Lung (tissue), 12 donors: ENCODE results near the gene SRSF5. TPM values are rescaled to one million over a fixed set of nuclear protein-coding genes. Genes with fewer than 3 reads are reported as not detected.

Source experiments
- ATAC-seq: fragments of 200-7000 bp; cut with Tn5 transposase; one replicate; pipeline ENCODE4 v1.9.1; 2020; ENCODE audit warnings: moderate number of reproducible peaks; ENCODE audit not compliant: insufficient read depth, low FRiP score
- DNase-seq, 3 donors: peaks; one replicate each; pipeline ENCODE4 v3.0.0-alpha.2; 2013 to 2017
- H3K27ac ChIP-seq, 2 donors: one replicate each; pipeline ENCODE4 v1.5.1; 2013; ENCODE audit warnings: mild to moderate bottlenecking in 2 of 2, moderate library complexity in 2 of 2, control low read depth in 1 of 2, inconsistent platforms in 1 of 2, low read depth in 1 of 2, low read length in 1 of 2
- H3K27me3 ChIP-seq, 3 donors: one replicate each; pipeline ENCODE4 v1.5.1; 2013; ENCODE audit warnings: low read length in 2 of 3; ENCODE audit not compliant: control insufficient read depth in 3 of 3, insufficient read depth in 3 of 3
- H3K36me3 ChIP-seq, 4 donors: one replicate each; pipeline ENCODE4 v1.5.1; 2013; ENCODE audit warnings: low read length in 4 of 4, mild to moderate bottlenecking in 1 of 4, moderate library complexity in 1 of 4; ENCODE audit not compliant: control insufficient read depth in 4 of 4, insufficient read depth in 4 of 4
- H3K4me1 ChIP-seq, 5 donors: one replicate each; pipeline ENCODE4 v1.5.1; 2013; ENCODE audit warnings: low read length in 5 of 5, mild to moderate bottlenecking in 2 of 5, moderate library complexity in 1 of 5; ENCODE audit not compliant: control insufficient read depth in 5 of 5, insufficient read depth in 5 of 5
- H3K4me3 ChIP-seq: one replicate; pipeline ENCODE4 v1.5.1; 2013; ENCODE audit warnings: mild to moderate bottlenecking, control low read depth, moderate library complexity
- H3K9ac ChIP-seq, 2 donors: one replicate each; pipeline ENCODE4 v1.5.1; 2013; ENCODE audit warnings: low read length in 2 of 2, control low read depth in 1 of 2; ENCODE audit not compliant: insufficient read depth in 1 of 2
- H3K9me3 ChIP-seq, 4 donors: one replicate each; pipeline ENCODE4 v1.5.1; 2013; ENCODE audit warnings: low read length in 3 of 4, mild to moderate bottlenecking in 1 of 4, moderate library complexity in 1 of 4; ENCODE audit not compliant: control insufficient read depth in 4 of 4, insufficient read depth in 3 of 4
- CTCF ChIP-seq: IDR thresholded peaks from 2 replicates; pipeline ENCODE4 v1.5.1; 2012; ENCODE audit warnings: mild to moderate bottlenecking; ENCODE audit errors: control extremely low read depth, extremely low read depth
- WGBS, 2 donors: extraction: QIAGEN DNeasy Blood & Tissue Kit; methylation state at CpG; one replicate each; pipeline ENCODE4 v1.1.7; 2013; 5-methylcytosine and 5-hydroxymethylcytosine counted together
- polyA plus RNA-seq, 2 donors: library from polyadenylated mRNA; stranded (reverse); fragments of 200-250 nt; gene quantifications; one replicate each; pipeline ENCODE4 v1.2.1, GENCODE V29; 2013
- total RNA-seq, 2 donors: library from RNA; depleted of rRNA in 1 of 2; stranded (reverse); fragments of >200 nt in 1 of 2; gene quantifications; one replicate each; pipeline ENCODE4 v1.2.1, GENCODE V29; 2014 to 2021
- donor health status: control.
- donor health status: control.
- donor health status: Bipolar disorder and iron deficiency.
- donor health status: healthy.
- donor health status: DM: yes; HTN: yes; CAD: no.

Gene SRSF5
- total and polyA plus RNA-seq, 4 donors, result 224 to 419 (median 286) TPM

DNA sequence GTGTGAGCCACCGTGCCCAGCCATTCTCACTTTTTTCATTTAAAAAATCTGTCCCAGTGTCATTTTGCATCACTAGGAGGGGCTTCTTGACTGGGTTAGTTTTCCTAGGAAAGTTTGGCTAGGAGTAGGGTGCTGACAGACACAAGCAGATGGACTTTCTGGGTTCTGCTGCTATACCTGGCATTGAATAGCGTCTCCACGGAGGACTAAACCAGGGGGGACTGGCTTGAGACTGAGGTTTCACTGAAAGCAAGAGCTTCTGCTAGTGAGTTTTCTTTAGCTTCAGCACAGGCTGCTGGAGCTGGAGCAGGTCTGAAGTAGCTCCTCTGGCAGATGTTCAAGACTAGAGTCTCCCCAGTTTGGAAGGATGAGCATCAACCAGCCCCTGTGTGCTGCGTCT is 28.7 kb downstream of the SRSF5 start:
- H3K27me3 ChIP-seq, result no peaks in the 10 kb centered on the region
- H3K9ac ChIP-seq, result no peak overlapping the region
- no peak for TF ChIP-seq CTCF

DNA sequence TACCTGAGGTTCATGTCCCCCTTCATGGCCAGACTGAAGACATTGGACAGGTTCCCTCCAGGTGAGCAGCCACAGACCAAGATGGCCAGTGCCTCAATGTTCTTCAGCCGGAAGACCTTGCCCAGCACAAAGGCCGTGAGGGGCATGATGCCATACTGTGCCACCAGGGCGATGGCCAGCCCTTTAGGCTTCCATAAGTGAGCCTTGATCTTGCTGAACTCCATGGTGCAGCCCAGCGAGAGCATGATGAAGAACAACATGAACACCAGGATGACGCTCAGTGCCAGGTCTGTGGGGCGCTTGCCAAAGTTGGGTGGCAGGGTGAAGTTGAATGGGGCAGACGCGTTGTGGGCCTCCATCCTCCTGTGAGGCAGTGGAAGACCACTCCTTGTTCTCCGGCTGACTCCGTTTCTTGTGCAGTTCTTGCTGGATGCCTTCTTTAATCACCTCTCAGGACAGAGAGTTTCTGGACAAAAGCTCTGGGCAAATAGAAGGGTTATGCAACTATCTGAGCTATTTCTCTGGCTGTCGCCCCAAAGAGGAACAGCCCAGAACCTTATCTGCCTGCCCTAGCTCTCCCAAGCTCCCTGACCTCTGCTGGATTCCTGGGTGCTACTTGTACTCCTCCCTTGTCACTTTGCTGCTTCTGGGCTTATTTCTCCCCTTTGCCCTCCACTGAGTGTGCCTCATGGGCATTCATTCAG is 30.0 kb downstream of the SRSF5 start, which contains the start of gene SLC10A1:
SLC10A1 (minus strand) TSS at position 445 of the 704 bp plus-strand sequence; CDS start at position 359, 86 bp downstream.
- Histone ChIP-seq H3K4me3 (no peak within 1 kb of the TSS), H3K27me3 (no peaks in the 10 kb centered on the region), H3K9me3 (no peaks in the 10 kb centered on the region), H3K9ac (no peak within 1 kb of the TSS), H3K27ac (no peak within 1 kb of the TSS), H3K36me3 (no peaks in the 10 kb centered on the region), H3K4me1 (peaks cover 0 to 3% (median 0%) of the 10 kb centered on the region in 5 donors)
- DNase-seq (no peak), ATAC-seq (no peak)
- no peak for TF ChIP-seq CTCF
- 81 to 86% methylated on average over 11 of the region's 11 CpGs for WGBS, 2 donors

More for the DNA sequence above, 28.7 kb downstream of the SRSF5 start:
- Histone ChIP-seq H3K9me3 (no peaks in the 10 kb centered on the region), H3K4me3 (no peak overlapping the region), H3K27ac (no peak overlapping the region), H3K4me1 (peaks cover 0 to 3% (median 0%) of the 10 kb centered on the region in 5 donors), H3K36me3 (no peaks in the 10 kb centered on the region)
- ATAC-seq (no peak), DNase-seq (no peak)
- WGBS, 2 donors, result 83 to 96% methylated on average over 4 of the region's 4 CpGs

DNA sequence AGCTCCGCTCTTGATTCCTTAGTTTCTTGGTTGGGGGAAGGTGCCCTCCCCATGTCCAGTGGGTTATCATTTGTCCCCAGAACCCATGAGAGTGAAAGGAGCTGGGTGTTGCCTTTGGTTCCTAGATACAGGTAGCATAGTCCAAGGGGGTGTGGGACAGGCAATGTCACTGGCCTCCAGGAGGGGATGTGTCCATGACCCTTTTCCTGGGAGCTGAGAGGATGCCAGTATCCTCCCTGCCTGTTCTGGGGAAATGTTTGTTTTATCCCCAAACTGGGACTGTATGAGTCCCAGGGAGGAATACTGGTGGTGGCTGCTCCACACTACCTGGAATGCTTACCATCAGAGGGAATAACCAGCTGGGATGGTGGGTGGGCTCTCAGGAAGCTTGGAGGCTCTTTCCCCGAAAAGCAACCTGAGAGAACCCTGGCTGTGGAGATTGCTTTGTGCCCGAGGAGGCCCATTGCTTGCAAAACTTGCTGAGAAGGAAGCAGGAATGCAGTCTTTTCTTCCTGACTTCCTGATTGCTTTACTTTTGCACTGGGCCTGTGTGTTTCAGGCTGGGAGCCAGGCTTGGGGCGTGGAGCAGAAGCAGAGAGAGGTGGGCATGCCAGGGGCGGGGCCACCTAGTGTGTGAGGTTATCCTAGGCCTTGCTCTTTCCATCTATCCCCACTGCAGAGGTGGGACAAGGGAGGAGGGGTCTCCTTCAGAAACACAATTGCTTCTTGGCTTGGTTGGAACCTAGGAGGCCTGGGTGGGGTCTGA is 30.8 kb downstream of the SRSF5 start:
- ATAC-seq, result no peak
- WGBS, 2 donors, result 50 to 63% methylated on average over 5 of the region's 5 CpGs

More for the DNA sequence above, 30.8 kb downstream of the SRSF5 start:
- TF ChIP-seq CTCF, result no peak
- H3K9me3 ChIP-seq, result no peaks in the 10 kb centered on the region
- no peak overlapping the region for H3K4me3 ChIP-seq
- peak in 1 of 3 donors; percentile 2 for DNase-seq
- H3K9ac ChIP-seq, result no peak overlapping the region
- H3K36me3 ChIP-seq, result no peaks in the 10 kb centered on the region
- no peaks in the 10 kb centered on the region for H3K27me3 ChIP-seq
- peaks cover 0 to 3% (median 0%) of the 10 kb centered on the region in 5 donors for H3K4me1 ChIP-seq
- no peak overlapping the region for H3K27ac ChIP-seq
